GM12873 (cell line): ENCODE measurements around the gene ACO1.

ENCODE experiments used
- TF ChIP-seq, protein P1 (sequence below): IDR thresholded peaks from 2 replicates; pipeline ENCODE4 v1.5.1; 2012; ENCODE audit warnings: low read depth, mild to moderate bottlenecking, moderate library complexity, low read length, control low read depth; ENCODE audit not compliant: insufficient read depth; ENCODE audit errors: missing control alignments

ACO1 gene

DNA sequence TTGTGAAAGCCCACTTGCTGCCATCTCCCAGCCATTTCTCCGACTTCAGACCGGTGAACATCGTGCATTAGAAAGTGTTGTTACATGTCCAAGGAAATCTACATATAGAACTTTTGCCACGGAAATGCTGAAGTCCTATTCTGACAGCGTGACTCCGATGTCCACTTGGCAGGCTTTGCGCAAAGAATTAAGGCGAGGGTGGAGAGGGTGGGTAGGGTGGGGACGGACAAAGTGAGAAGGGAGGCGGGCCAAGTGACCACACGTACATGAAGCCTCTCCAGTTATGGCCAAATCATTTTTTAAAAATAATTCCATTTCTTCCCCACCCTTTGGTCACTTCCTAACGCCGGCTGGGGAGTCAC, 460 bp upstream of the ACO1 start:
- TF ChIP-seq, protein P1, sequence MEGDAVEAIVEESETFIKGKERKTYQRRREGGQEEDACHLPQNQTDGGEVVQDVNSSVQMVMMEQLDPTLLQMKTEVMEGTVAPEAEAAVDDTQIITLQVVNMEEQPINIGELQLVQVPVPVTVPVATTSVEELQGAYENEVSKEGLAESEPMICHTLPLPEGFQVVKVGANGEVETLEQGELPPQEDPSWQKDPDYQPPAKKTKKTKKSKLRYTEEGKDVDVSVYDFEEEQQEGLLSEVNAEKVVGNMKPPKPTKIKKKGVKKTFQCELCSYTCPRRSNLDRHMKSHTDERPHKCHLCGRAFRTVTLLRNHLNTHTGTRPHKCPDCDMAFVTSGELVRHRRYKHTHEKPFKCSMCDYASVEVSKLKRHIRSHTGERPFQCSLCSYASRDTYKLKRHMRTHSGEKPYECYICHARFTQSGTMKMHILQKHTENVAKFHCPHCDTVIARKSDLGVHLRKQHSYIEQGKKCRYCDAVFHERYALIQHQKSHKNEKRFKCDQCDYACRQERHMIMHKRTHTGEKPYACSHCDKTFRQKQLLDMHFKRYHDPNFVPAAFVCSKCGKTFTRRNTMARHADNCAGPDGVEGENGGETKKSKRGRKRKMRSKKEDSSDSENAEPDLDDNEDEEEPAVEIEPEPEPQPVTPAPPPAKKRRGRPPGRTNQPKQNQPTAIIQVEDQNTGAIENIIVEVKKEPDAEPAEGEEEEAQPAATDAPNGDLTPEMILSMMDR: no peak

DNA sequence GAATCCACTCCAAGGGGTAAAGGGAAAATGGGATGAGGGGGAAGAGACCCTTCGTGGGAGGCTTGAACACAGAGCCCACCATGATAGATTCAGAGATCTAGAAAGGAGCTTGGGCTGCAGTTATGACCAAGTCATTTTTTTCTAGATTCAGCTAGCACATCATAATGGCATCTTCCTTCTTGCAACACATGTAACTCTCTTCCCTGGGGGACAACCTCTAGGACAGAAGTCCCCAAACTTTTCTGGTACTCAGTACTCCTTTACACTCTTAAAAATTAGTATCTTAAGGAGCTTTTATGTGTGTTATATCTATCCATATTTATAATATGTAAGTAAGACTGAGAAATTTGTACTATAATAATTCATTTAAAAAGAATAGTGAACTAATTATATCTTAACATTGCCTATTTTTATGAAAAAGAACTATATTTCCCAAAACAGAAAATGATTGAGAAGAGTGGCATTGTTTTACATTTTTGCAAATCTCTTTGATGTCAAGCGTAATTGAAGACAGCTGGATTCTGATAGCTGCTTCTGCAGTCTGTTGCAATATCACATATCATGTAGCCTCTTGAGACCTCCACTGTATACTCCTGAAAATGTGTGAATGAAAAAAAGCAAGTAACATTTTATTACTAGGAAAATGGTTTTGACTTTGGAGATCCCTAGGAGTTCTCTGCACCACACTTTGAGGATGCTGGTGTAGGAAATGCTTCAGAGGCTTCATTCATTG, 875 bp downstream of the ACO1 start:
- TF ChIP-seq, protein P1: no peak

DNA sequence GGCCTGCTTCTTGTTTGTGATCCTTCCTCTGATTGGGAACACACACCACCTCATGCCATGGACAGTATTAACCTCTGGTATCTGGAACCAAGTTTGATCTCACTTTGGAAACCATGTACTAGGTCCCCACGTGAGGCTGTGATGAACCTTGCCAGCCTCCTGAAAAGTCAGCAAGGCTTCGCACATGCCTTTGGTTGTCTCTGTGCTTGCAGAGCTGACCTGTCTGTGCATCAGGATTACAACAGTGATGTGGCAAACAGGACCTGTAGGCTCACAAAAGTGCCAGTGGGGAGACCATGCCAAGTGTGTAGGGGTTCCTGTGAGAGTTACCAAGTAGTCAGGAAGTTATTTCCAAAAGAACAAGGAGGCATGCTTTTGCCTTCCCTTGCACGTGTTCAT, 1.4 kb downstream of the ACO1 start:
- TF ChIP-seq, protein P1: no peak

DNA sequence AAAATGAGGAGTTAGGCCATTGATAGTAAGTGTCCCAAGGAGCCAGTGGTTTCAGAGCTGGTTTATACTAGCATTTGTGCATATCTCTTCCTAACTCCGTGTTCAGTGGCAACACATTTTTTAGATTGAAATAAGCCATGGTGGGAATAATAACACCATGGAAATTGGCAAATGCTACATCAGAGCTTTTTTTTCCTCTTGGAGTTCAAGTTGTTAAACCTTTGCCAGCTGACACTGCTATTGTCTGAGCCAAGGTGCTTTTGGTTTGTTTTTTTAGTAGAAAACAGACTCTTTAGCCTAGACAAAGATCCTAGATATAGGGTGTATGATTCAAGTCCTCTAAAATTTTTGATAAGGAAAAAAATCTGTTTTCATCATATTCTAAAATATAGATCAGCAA, 2.8 kb downstream of the ACO1 start:
- TF ChIP-seq, protein P1: no peak

DNA sequence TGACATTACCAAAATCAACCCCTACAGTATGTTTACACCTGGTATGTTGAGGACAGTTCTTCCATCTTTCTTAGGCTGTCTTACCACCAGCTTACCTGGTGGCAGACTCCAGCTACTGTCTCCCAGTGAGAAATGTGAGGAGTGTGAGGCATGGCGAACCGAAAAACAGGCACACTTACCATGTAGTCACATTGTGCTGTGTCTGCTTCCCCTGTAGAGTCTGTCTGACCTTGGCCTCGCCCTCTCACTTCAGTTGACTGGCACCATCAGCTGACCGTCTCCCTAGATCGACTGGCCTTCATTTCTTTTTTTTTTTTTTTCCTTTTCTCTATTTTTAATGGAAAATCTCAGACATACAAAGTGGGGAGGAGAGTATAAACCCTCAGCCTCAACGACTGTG, 4.9 kb downstream of the ACO1 start:
- TF ChIP-seq, protein P1: no peak

DNA sequence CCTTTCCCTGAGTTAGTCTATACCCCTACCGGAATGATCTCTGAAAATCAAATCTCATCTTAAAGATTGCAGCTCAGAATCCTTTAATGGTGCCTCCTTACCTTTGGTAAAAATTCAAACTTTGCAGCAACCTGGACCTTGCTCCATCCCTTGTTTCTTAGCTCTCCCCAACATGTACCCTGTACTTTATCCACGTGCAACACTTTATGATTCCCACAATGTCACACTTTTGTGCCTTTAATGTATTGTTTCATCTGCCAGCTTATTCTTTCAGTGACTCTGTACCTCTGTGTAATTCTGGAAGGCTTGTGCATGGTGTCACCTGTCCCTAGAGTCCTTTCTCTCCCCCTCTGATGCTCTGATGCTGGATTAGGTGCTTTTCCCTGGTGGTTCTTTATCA, 9.5 kb downstream of the ACO1 start:
- TF ChIP-seq, protein P1: no peak

DNA sequence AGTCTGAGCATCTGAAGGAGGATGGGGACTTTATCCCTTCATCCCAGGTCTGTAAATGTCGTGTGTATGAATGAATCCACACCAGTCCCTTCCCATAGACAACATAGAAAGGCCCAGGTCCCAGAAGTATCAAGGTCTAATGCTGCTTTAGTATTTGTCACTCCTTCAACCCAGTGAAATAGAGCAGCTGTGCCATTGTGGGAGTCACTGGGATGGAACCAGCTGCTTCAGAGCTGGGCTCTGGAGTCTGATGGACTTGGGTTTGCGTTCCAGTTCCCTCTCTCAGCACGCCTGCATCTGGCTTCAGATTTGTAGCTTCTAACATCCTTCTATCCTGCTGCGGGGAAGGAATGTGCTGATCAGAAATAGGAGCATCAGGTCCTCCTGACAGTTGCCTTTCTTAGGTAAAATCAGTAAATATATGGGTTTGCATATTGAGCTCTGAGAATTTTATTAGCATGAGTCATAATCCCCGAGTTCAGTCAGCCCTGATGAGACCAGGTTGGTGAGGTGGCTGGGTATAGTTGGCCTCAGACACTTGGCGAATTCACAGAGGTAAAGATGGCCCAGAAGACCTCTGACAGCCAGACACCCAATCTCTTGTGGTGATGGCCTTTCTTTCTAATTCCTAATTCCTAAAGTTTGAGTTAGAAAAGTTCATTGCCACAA, 10.1 kb downstream of the ACO1 start:
- TF ChIP-seq, protein P1: no peak
